ENCODE data around the gene LENEP. TPM values are rescaled to one million over a fixed set of nuclear protein-coding genes. Genes with fewer than 3 reads are reported as not detected.
A peak's percentile ranks its signal among the peaks of the same experiment; 100 is the strongest.

The LENEP gene
- polyA plus RNA-seq, 2 of the 4 experiments (the other 2 are of a cell fraction) = not detected

GRCh38 chr1:154971341-154971998 is 21.9 kb upstream of the LENEP start:
- Histone ChIP-seq H3K9me3 (no peaks in the 10 kb centered on the region), H3K4me2 (peak overlapping the region; percentile 99), H3K4me1 (peaks cover 43% of the 10 kb centered on the region), H3K4me3 (peak overlapping the region; percentile 65), H3K27ac (peak overlapping the region; percentile 98 to 100)
- DNase-seq (ENCODE audit: low read depth in 1 of 2, low spot score in 1 of 2) (peak in 1 of 2 experiments; percentile 75), ATAC-seq (peak; percentile 0 to 4; a peak in 3 of 6 replicates), FAIRE-seq (no peak)
- TF ChIP-seq ZC3H11A (IDR thresholded peaks at IDR 0.05) (no peak), HOXB5 (CRISPR knock-in tag; IDR thresholded peaks at IDR 0.05) (0 out of 2 replicates have a peak, but pooled peaks have one; percentile 35), BHLHE40 (IDR thresholded peaks at IDR 0.05; ENCODE audit: low read depth, low read length) (no peak), BCL3 (IDR thresholded peaks at IDR 0.05) (0 out of 3 replicates have a peak, but pooled peaks have one; percentile 4), ZNF302 (CRISPR knock-in tag; IDR thresholded peaks at IDR 0.05) (0 out of 2 replicates have a peak, but pooled peaks have one; percentile 41)
- ChIA-PET POLR2A (interaction anchor here (0.9 to 6.3 kb wide), 13 partner anchors 8 to 46 kb away, joined by 3 to 91 read pairs (median 11); partner anchors contain the start of genes FLAD1, LENEP, PBXIP1 and PYGO2), CTCF (interaction anchor here (1.3 to 2.2 kb wide), 2 partner anchors 95 to 114 kb away, joined by 3 to 7 read pairs; no protein-coding TSS in a partner anchor)
- 22% methylated on average over 10 of the region's 10 CpGs for WGBS (ENCODE audit: missing lambda C conversion rate)

DNA sequence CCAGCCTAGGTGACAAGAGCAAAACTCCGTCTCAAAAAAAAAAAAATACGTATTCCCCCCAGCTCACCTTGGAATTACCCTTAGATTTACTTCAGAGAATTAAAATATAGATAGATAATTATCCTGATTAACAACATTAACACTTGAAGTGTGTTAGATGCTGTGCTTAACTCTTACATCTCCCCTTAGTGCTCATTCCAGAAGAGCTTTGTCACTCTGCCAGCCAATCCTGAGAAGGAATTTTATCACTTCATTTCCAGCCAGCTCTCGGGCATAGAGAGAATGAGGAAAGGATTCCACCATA is 21.2 kb upstream of the LENEP start:
- FAIRE-seq (no peak), ATAC-seq (no peak), DNase-seq (ENCODE audit: low read depth in 1 of 2, low spot score in 1 of 2) (no peak)
- peak; percentile 75; the same call in 1 of the 2 replicates for TF ChIP-seq HOXA7 (CRISPR knock-in tag; IDR thresholded peaks at IDR 0.05)
- no peak for TF ChIP-seq PHF8 (IDR thresholded peaks at IDR 0.05; ENCODE audit: borderline replicate concordance, low read depth)
- no peaks in the 10 kb centered on the region for H3K9me3 ChIP-seq
- H3K27ac ChIP-seq = peak overlapping the region; percentile 98 to 100
- H3K4me1 ChIP-seq = peaks cover 47% of the 10 kb centered on the region
- CTCF ChIA-PET = interaction anchor here (2.2 kb wide), 1 partner anchor 113 kb away, joined by 7 read pairs; no protein-coding TSS in a partner anchor
- peak overlapping the region; percentile 65 for H3K4me3 ChIP-seq
- 4% methylated on average over 3 of the region's 3 CpGs for WGBS (ENCODE audit: missing lambda C conversion rate)
- peak overlapping the region; percentile 99 for H3K4me2 ChIP-seq
- POLR2A ChIA-PET = interaction anchor here (0.7 to 6.3 kb wide), 9 partner anchors 11 to 239 kb away, joined by 3 to 91 read pairs (median 26); partner anchors contain the start of genes FLAD1, LENEP, PBXIP1 and PMVK

DNA sequence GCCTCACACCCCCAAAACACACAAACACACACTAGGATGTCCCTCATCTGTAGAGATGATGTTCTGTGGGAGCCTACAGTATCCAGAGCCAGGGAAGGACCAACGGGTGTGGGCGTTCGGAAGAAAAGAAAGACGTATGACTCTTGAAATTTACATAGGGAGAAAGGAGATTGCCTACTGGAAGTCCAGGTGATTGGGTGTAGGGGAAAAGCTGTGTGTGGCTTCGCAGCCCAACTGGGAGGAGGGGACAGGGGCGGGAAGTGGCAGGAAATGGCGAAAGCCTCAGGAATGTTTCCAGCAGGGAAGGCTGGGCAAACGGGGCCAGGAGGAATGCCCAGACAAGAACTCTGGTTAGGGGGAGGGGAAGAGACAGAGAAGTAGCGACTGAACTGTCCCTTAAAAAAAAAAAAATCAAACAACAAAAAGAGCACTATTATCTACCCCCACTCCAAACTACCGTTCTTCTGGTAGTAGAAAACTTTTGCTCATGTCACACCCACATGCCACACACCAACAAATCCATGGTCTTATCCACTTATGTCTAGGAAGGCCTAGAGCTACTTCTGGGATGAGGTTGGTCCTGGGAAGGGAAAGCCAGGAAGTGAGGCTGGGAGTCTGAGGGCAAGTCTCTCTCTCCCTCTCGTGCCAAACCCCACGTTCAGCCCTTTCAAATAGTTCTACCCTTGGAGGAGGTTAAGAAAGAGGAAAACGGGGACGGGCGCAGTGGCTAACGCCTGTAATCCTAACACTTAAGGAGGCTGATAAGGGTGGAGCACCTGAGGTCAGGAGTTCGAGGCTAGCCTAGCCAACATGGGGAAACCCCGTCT is 20.7 kb upstream of the LENEP start:
- ATAC-seq (peak; percentile 20 to 48), FAIRE-seq (no peak), DNase-seq (ENCODE audit: low read depth in 1 of 2, low spot score in 1 of 2) (peak; percentile 85 to 97)
- peak overlapping the region; percentile 98 to 100 for H3K27ac ChIP-seq
- H3K4me1 ChIP-seq = peaks cover 47% of the 10 kb centered on the region
- CTCF ChIA-PET = interaction anchor here (0.7 to 2.2 kb wide), 2 partner anchors 112 to 119 kb away, joined by 3 to 7 read pairs; no protein-coding TSS in a partner anchor
- WGBS (ENCODE audit: missing lambda C conversion rate) = 2% methylated on average over 18 of the region's 18 CpGs
- POLR2A ChIA-PET = interaction anchor here (0.6 to 6.3 kb wide), 15 partner anchors 11 to 239 kb away, joined by 3 to 91 read pairs (median 11); partner anchors contain the start of genes ADAM15, FLAD1, LENEP and PBXIP1
- H3K4me3 ChIP-seq = peak overlapping the region; percentile 65
- peak overlapping the region; percentile 99 for H3K4me2 ChIP-seq
- H3K9me3 ChIP-seq = no peaks in the 10 kb centered on the region
- TF ChIP-seq JUNB (IDR thresholded peaks at IDR 0.05) = no peak
- no peak for TF ChIP-seq NR3C1 (IDR thresholded peaks at IDR 0.05)
- TF ChIP-seq EHF (CRISPR knock-in tag; IDR thresholded peaks at IDR 0.05) = no peak
- TF ChIP-seq, protein P1, sequence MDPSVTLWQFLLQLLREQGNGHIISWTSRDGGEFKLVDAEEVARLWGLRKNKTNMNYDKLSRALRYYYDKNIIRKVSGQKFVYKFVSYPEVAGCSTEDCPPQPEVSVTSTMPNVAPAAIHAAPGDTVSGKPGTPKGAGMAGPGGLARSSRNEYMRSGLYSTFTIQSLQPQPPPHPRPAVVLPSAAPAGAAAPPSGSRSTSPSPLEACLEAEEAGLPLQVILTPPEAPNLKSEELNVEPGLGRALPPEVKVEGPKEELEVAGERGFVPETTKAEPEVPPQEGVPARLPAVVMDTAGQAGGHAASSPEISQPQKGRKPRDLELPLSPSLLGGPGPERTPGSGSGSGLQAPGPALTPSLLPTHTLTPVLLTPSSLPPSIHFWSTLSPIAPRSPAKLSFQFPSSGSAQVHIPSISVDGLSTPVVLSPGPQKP (IDR thresholded peaks at IDR 0.05; ENCODE audit: low read depth, low read length) = no peak
- 0 out of 2 replicates have a peak, but pooled peaks have one; percentile 29 for TF ChIP-seq PHF8 (IDR thresholded peaks at IDR 0.05; ENCODE audit: borderline replicate concordance, low read depth)
- no peak for TF ChIP-seq MYC (IDR thresholded peaks at IDR 0.05; ENCODE audit: borderline replicate concordance, low read length)
- no peak for TF ChIP-seq FOXS1 (CRISPR knock-in tag; IDR thresholded peaks at IDR 0.05)
- TF ChIP-seq, protein P2, sequence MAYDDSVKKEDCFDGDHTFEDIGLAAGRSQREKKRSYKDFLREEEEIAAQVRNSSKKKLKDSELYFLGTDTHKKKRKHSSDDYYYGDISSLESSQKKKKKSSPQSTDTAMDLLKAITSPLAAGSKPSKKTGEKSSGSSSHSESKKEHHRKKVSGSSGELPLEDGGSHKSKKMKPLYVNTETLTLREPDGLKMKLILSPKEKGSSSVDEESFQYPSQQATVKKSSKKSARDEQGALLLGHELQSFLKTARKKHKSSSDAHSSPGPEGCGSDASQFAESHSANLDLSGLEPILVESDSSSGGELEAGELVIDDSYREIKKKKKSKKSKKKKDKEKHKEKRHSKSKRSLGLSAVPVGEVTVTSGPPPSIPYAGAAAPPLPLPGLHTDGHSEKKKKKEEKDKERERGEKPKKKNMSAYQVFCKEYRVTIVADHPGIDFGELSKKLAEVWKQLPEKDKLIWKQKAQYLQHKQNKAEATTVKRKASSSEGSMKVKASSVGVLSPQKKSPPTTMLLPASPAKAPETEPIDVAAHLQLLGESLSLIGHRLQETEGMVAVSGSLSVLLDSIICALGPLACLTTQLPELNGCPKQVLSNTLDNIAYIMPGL (CRISPR knock-in tag; IDR thresholded peaks at IDR 0.05; ENCODE audit: borderline replicate concordance) = no peak
- no peak for TF ChIP-seq RCOR1 (IDR thresholded peaks at IDR 0.05; ENCODE audit: low read depth, low read length)
- no peak for TF ChIP-seq HEYL (CRISPR knock-in tag; IDR thresholded peaks at IDR 0.05)
- TF ChIP-seq POLR2AphosphoS2 (conservative IDR thresholded peaks at IDR 0.05; ENCODE audit: low read length) = 0 out of 2 replicates have a peak, but pooled peaks have one; percentile 6
- no peak for TF ChIP-seq USF2 (IDR thresholded peaks at IDR 0.05)
- TF ChIP-seq CHD4 (IDR thresholded peaks at IDR 0.05; ENCODE audit: borderline replicate concordance) = no peak
- TF ChIP-seq FOSB (CRISPR knock-in tag; IDR thresholded peaks at IDR 0.05) = peak; percentile 80; the same call in 1 of the 2 replicates
- TF ChIP-seq MAFK (IDR thresholded peaks at IDR 0.05; ENCODE audit: partially characterized antibody) = no peak
- TF ChIP-seq RFX5 (IDR thresholded peaks at IDR 0.05) = no peak
- TF ChIP-seq NPAS2 (CRISPR knock-in tag; IDR thresholded peaks at IDR 0.05; ENCODE audit: borderline replicate concordance) = no peak
- TF ChIP-seq KDM5A (IDR thresholded peaks at IDR 0.05) = no peak
- TF ChIP-seq HOXA7 (CRISPR knock-in tag; IDR thresholded peaks at IDR 0.05) = peak; percentile 91; the same call in 1 of the 2 replicates

Data from A549 (cell line).